Measurements from ENCODE around the gene UNC119. TPM values are rescaled to one million over a fixed set of nuclear protein-coding genes. Genes with fewer than 3 reads are reported as not detected.

The UNC119 gene
- total RNA-seq, 3 donors from 2014 or later = 20.5 to 32.3 (median 23.2) TPM

GRCh38 chr17:28509789-28510188 lies 42.6 kb downstream of the UNC119 start:
- ATAC-seq = no peak
- Histone ChIP-seq H3K9me3 (no peaks in the 10 kb centered on the region), H3K4me3 (no peak overlapping the region), H3K36me3 (ENCODE audit: low read depth) (no peaks in the 10 kb centered on the region), H3K4me1 (ENCODE audit: low read depth) (peaks cover 14% of the 10 kb centered on the region)
- no peak for TF ChIP-seq CTCF (IDR thresholded peaks at IDR 0.05)
- intact Hi-C loops (cut with DNase I, micrococcal nuclease) = no loop called here
- no peak for DNase-seq

DNA sequence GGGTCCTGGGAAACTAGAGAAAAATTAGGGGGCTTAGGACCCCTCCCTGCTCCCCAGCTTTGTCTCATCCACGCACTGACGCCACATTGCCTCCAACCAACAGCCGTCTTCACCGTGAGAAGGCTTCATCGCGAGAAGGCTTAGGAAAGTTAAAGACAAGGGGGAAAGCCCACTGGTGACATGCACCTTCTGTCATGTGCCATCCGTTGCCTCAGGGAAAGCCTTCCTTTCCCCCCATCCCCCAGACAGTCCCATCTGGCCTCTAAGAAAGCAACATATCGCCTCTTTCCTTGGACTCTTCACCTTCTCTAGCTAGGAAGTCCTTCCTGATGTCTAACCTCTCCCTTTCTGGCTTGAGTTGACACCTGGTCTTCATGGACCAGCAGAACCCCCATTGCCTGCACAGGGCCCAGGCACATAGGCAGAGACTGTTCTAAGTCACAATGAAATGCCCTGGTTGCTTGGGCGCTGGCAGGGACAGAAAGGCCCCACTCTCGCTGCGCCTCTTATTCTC lies 44.2 kb downstream of the UNC119 start:
- TF ChIP-seq CTCF (IDR thresholded peaks at IDR 0.05) = no peak
- DNase-seq (no peak), ATAC-seq (no peak)
- Histone ChIP-seq H3K36me3 (ENCODE audit: low read depth) (no peaks in the 10 kb centered on the region), H3K4me1 (ENCODE audit: low read depth) (peaks cover 11% of the 10 kb centered on the region), H3K9me3 (no peaks in the 10 kb centered on the region), H3K4me3 (no peak overlapping the region)
- intact Hi-C loops (cut with DNase I, micrococcal nuclease) = no loop called here

GRCh38 chr17:28507567-28508203 lies 44.7 kb downstream of the UNC119 start:
- no peak for TF ChIP-seq CTCF (IDR thresholded peaks at IDR 0.05)
- no peak overlapping the region for H3K4me3 ChIP-seq
- ATAC-seq (peak; percentile 64), DNase-seq (peak in 2 of 3 donors; percentile 48 to 70)
- peaks cover 11% of the 10 kb centered on the region for H3K4me1 ChIP-seq (ENCODE audit: low read depth)
- intact Hi-C loops (cut with DNase I, micrococcal nuclease) = no loop called here
- H3K9me3 ChIP-seq = no peaks in the 10 kb centered on the region
- H3K36me3 ChIP-seq (ENCODE audit: low read depth) = no peaks in the 10 kb centered on the region

- ATAC-seq (no peak), DNase-seq (no peak)
- Histone ChIP-seq H3K9me3 (no peaks in the 10 kb centered on the region), H3K4me1 (ENCODE audit: low read depth) (peaks cover 15% of the 10 kb centered on the region), H3K4me3 (no peak overlapping the region), H3K36me3 (ENCODE audit: low read depth) (no peaks in the 10 kb centered on the region)
- TF ChIP-seq CTCF (IDR thresholded peaks at IDR 0.05) = no peak
- intact Hi-C loops (cut with DNase I, micrococcal nuclease) = no loop called here
Measured at GRCh38 chr17:28506763-28507487, 45.5 kb downstream of the UNC119 start.

DNA sequence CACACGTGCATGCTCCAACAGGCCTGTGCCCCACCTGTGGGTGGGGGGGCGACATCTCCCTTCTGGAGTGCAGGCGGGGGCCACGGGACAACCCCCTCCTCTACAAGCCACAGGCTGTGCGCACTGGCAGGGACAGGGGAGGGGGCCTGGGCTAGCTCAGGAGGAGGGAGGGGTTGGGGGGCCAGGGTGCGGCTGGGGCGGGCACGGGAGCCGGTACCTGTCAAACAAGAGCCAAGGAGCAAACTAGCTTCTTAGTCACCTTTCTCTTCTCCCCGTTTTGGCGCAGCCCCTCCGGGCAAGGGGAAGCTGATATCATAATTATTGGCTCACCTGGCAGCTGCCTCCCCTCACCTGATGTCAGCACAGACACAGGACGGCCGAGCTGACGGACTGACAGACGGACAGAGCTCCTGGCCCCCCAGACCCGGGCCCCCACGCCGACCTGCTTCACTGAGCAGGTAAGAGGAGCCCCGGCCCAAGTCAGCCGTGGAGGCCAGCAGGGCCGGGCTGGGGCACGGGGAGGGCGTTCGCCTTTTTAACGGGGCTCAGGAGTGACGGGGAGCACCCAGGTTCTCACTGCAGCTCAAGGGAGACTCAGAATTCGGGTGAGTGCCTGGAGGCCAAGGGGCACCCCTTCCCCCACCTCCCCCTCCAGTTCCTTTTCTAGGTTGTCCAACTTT lies 46.3 kb downstream of the UNC119 start, which contains the start of gene FOXN1:
Gene FOXN1 (plus strand): TSS at position 363 of the 680 bp plus-strand sequence. CDS start 17,622 bp downstream, outside the sequence.
- intact Hi-C loops (cut with DNase I, micrococcal nuclease) = no loop called here
- no peak for TF ChIP-seq CTCF (IDR thresholded peaks at IDR 0.05)
- Histone ChIP-seq H3K9me3 (no peaks in the 10 kb centered on the region), H3K4me3 (no peak within 1 kb of the TSS), H3K4me1 (ENCODE audit: low read depth) (peaks cover 22% of the 10 kb centered on the region), H3K36me3 (ENCODE audit: low read depth) (no peaks in the 10 kb centered on the region)
- no peak for DNase-seq
- no peak for ATAC-seq

Data from mucosa of descending colon (tissue), 3 donors.